CD1c-positive myeloid dendritic cell (primary cell): ENCODE results near the gene TSEN2.
A peak's percentile ranks its signal among the peaks of the same experiment; 100 is the strongest.
"Not testable (repeated sequence)": the region's sequence is repeated elsewhere in the genome, so short reads cannot be mapped to it uniquely, and the experiment has no call there.

Source experiments
- DNase-seq: peaks from one replicate; pipeline ENCODE4 v3.0.0-alpha.2; 2016; ENCODE audit errors: extremely low spot score

TSEN2 gene

GRCh38 chr3:12503126-12503957, 19.1 kb downstream of the TSEN2 start:
- DNase-seq = peak; percentile 48

GRCh38 chr3:12506201-12506709, 22.0 kb downstream of the TSEN2 start:
- DNase-seq = no peak

- no peak for DNase-seq
Observed at GRCh38 chr3:12507591-12508281, 23.5 kb downstream of the TSEN2 start.

- DNase-seq = no peak
Observed at GRCh38 chr3:12508291-12508700, 24.0 kb downstream of the TSEN2 start.

GRCh38 chr3:12509466-12509865, 25.2 kb downstream of the TSEN2 start:
- no peak for DNase-seq

GRCh38 chr3:12512534-12513118, 28.3 kb downstream of the TSEN2 start:
- no peak for DNase-seq

- no peak for DNase-seq
Observed at GRCh38 chr3:12513694-12514446, 29.6 kb downstream of the TSEN2 start.

GRCh38 chr3:12515631-12516030, 31.4 kb downstream of the TSEN2 start:
- no peak for DNase-seq

- no peak for DNase-seq
Observed at GRCh38 chr3:12516873-12517272, 32.6 kb downstream of the TSEN2 start.

GRCh38 chr3:12518261-12519028, 34.2 kb downstream of the TSEN2 start:
- DNase-seq = no peak

GRCh38 chr3:12521010-12521409, 36.7 kb downstream of the TSEN2 start:
- DNase-seq = no peak

- no peak for DNase-seq
Observed at GRCh38 chr3:12522721-12523120, 38.4 kb downstream of the TSEN2 start.

- no peak for DNase-seq
Observed at GRCh38 chr3:12527757-12528143, 43.5 kb downstream of the TSEN2 start.

- no peak for DNase-seq
Observed at GRCh38 chr3:12532182-12532581, 47.9 kb downstream of the TSEN2 start.

GRCh38 chr3:12536423-12536822, 52.1 kb downstream of the TSEN2 start:
- no peak for DNase-seq

- no peak for DNase-seq
Observed at GRCh38 chr3:12541625-12542024, 57.3 kb downstream of the TSEN2 start.

GRCh38 chr3:12543497-12543896, 59.2 kb downstream of the TSEN2 start:
- not testable (repeated sequence) for DNase-seq

GRCh38 chr3:12544652-12545472, 60.6 kb downstream of the TSEN2 start:
- no peak for DNase-seq

GRCh38 chr3:12545473-12545791, 61.2 kb downstream of the TSEN2 start, which contains the start of gene MKRN2OS:
TSS of gene MKRN2OS (minus strand) at chr3:12545499. CDS start at chr3:12545464, 35 bp downstream.
- no peak for DNase-seq
